COLO829 (cell line): ENCODE measurements around the gene CHCHD3.
"Not testable (repeated sequence)": the region's sequence is repeated elsewhere in the genome, so short reads cannot be mapped to it uniquely, and the experiment has no call there.

Experiments used
- DNase-seq: peaks from one replicate; pipeline ENCODE4 v3.0.0; 2012; ENCODE audit warnings: low spot score

Gene CHCHD3

DNA sequence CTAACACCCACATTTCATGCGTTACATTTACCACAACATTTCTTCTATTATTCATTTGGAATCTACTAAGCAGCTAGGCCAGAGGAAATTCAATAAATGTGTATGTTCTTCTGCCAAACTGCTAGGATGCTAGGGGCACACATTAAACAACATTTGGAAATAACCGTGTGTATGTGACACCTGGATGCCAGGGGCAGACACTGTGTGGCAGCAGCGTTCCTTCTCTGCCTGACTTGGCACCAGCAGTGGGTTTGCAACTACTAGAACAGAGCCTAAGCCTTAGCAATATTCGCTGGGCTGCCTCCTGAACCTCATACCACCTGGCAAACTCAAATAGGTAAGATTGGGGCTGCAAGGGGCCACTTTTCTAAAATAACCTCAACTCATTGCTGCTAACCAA lies 182.1 kb downstream of the CHCHD3 start:
- no peak for DNase-seq

DNA sequence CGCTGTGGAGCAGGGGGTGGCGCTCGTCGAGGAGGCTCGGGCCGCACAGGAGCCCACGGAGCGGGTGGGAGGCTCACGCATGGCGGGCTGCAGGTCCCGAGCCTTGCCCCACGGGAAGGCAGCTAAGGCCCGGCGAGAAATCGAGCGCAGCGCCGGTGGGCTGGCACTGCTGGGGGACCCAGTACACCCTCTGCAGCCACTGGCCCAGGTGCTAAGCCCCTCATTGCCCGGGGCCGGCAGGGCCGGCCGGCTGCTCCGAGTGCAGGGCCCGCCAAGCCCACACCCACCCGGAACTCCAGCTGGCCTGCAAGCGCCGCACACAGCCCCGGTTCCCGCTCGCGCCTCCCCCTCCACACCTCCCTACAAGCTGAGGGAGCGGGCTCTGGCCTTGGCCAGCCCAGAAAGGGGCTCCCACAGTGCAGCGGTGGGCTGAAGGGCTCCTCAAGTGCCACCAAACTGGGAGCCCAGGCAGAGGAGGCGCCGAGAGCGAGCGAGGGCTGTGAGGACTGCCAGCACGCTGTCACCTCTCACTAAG lies 183.2 kb downstream of the CHCHD3 start:
- not testable (repeated sequence) for DNase-seq

DNA sequence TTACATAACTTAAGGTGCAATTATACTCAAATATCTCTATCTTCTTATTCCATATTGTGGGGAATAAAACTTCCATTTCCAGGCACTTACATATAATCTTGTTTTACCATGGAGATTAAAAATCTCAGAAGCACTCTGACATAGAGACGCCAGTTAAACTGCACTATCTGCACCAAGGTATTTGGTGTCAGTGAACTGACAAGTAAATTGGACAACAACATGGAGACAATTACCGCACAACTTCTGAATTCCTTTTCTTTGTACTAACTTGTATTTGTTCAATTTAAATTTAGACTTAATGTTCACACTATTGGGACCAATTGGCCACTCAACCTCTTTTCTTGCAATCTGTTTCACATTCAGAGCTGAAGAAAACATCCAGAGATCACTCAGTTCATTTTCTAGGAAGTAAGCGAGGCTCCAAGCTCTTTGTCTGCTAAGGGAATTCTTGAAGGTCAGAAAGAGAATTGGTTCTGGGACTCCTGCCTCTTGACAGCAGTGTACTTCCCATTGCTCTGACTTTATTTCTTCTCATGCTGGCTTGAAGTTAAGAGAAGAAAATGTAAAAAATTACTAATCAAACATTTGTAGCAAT lies 184.7 kb downstream of the CHCHD3 start:
- DNase-seq, result no peak

DNA sequence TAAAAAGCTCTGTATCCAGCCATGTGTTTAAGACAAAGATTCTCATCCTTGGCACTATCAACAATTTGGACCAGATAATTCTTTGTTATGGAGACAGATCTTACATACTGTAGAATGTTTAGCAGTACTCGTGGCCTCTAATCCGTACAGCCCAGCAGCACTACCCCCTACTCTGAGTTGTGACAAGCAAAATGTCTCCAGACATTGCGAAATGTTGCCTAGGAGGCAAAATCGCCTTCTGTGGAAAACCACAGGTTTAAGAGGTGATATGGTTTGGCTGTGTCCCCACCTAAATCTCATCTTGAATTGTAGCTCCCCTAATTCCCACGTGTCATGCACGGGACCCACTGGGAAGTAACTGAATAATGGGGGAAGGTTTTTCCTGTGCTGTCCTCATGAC lies 186.7 kb downstream of the CHCHD3 start:
- DNase-seq, result no peak

DNA sequence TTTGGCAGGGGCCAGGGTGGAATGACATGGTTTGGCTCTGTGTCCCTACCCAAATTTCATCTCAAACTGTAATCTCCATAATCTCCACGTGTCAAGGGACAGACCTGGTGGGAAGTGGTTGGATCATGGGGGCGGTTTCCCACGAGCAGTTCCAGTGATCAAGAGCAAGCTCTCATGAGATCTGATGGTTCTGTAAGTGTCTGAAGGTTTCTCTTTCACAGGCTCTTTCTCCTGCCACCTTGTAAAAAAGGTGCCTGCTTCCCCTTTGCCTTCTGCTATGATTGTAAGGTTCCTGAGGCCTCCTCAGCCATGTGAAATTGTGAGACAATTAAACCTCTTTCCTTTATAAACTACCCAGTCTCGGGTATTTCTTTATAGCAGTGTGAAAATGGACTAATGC lies 188.3 kb downstream of the CHCHD3 start:
- DNase-seq, result no peak

DNA sequence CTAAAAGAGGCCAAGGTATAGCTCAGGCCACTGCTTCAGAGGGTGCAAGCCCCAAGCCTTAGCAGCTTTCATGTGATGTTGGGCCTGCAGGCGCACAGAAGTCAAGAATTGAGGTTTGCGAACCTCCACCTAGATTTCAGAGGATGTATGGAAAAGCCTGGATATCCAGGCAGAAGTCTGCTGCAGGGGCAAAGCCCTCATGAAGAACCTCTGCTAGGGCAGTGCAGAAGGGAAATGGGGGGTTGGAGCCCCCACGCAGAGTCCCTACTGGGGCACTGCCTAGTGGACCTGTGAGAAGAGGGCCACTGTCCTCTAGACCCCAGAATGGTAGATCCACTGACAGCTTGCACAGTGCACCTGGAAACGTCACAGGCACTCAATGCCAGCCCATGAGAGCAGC lies 189.1 kb downstream of the CHCHD3 start:
- DNase-seq, result not testable (repeated sequence)

DNA sequence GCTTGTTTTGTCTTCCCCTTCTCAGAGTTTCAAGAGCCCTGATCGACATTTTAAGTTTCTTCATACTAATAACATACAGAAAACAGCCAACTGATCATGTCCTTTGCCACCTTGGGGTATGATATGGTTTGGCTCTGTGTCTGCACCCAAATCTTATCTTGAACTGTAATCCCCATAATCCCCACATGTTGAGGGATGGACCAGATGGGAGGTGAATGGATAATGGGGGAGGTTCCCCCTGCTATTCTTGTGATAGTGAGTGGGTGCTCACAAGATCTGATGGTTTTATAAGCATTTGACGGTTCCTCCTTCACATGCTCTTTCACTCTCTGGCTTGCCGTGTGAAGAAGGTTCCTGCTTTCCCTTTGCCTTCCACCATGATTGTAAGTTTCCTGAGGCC lies 190.3 kb downstream of the CHCHD3 start:
- DNase-seq, result no peak

DNA sequence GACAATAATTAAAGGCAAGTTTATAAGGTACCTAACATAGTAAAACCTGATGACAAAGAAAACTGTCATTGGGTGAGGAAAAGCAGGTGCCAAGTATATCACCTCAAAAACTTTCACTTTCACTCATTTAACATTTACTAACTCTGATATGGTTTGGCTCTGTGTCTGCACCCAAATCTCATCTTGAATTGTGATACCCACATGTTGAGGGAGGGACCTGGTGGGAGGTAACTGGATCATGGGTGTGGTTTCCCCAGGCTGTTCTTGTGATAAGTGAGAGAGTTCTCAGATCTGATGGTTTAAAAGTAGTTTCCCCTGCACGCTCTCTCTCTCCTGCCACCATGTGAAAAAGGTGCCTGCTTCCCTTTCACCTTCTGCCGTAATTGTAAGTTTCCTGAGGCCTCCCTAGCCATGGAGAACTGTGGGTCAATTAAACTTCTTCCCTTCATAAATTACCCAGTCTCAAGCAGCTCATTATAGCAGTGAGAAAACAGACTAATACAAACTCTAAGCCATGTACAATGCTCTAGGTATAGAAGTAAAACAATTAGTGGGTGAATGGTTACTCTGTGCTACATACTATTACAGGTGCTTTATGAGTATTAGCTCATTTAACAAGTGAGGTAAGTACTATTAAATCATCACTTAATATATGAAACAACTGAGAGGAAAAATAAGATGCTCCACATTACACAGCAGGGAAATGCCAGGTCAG lies 199.0 kb downstream of the CHCHD3 start:
- DNase-seq, result no peak

DNA sequence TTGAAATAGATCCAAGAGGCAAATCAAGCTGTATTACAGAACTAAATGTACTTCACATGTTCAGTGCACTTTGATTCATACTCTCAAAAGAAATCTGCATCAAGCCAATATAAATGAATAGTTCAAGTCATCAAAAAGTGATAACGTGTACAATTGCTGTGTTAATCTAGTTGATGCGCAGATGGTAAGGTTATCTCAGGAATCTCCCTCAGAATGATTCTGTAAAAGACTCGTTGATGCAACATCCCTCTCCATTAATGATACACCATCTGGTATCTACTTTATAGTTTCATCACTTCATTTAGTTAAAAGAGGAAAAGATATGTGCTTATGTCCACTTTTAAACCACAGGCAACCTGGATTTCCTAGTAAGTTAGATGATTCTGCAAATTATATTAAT lies 200.6 kb downstream of the CHCHD3 start:
- DNase-seq, result no peak

DNA sequence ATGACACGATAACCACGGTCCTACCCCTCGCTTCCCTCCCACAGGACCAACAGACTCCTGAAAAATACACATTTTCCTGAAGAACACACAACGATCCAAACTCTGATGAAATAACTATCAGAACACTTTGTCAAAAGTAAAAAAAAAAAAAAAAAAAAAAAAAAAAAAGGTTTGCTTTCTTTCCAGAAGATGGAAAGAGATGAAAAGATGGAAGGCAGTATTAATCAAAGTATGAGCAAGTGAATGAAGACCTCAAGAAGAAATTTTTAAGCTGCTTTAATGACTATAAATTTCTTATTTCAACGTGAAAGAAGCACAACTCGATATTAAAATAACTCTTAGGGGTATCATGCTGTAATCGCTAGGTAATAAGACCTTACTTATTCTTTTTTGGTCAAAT lies 202.3 kb downstream of the CHCHD3 start:
- no peak for DNase-seq

DNA sequence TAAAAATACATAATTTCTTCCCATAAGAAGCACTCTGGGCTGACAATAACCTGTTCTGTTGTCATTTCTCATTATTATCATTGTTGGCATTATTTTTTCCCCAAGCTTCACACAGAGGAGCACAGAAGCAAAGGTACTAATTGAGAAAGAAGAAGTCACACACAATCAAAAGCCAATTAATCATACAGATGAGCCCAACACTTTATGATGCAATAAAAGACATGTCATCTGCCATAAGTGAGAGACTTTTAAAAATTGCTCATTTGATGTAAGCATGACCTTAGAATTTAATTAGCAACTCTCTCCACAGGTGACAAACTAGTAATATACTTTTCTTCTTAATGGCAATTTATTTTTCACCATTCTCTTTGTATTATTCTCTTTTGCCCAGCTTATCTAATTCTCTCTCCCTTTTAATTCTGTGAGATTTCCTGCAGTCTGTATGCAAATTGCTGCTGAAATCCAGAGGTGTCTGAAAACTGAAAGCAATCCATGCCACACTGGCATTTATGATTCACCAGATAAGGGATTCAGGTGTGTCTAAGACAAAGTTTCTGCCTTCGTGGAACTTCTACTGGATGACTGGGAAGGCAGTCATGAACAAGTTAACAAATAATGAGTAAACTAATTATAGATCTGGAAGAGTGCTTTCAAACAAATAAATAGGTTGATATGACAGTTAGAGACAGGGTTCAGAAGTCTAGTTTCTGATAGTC lies 203.5 kb downstream of the CHCHD3 start:
- no peak for DNase-seq

DNA sequence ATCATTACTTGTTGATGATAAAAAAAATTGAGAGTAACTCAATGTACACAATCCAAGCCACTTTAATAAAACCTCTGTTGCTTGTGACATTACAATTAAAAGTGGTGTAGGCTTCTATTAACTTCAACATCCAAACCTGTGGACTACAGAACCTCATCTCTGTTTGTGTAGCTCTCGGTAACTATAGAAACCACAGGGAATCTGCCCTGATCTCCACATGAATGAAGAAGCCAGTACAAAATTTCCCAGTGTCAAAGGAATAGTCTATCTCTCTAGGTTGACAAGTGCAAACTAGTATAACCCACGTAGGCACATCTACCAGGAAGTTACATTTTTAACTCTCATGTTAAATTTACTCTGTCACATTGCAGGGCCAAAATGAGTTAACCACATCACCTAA lies 204.3 kb downstream of the CHCHD3 start:
- no peak for DNase-seq

DNA sequence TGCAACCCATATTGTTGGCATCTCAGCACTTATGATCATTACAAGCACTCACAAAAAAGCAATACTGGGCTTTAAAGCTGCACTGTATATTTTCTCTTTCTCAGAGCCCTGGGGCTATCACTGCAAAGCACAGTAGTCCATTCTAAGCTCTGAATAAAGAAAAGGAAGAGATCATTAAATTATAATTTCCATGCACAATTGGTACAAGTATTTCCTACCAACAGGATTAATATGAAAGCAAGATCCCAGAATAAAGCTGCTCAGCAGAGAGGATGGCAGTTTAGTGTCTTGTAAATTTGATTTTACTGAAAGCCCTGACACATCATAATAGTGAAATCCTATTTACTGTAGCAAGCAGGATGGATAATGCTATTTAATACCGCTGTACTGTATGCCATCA lies 205.3 kb downstream of the CHCHD3 start:
- DNase-seq, result peak; percentile 78

DNA sequence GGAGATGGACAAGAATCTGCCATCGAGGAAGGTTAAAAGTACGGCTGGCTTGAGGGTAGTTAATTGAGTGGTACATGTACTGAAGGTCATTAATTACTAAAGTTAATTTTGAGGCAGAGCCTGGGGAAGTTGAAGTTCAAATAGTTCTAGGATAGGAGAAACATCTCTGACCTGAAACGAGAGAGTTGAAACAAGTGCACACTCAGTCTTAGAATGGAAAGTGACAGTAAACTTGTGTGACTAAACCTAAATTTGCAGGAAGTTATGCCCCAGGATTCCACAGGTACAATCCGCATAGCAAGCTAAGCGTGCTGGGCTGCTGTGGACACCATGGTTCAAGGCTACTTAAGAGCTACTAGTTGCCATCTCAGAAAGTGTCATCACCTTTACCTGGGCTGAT lies 209.9 kb downstream of the CHCHD3 start:
- DNase-seq, result no peak

DNA sequence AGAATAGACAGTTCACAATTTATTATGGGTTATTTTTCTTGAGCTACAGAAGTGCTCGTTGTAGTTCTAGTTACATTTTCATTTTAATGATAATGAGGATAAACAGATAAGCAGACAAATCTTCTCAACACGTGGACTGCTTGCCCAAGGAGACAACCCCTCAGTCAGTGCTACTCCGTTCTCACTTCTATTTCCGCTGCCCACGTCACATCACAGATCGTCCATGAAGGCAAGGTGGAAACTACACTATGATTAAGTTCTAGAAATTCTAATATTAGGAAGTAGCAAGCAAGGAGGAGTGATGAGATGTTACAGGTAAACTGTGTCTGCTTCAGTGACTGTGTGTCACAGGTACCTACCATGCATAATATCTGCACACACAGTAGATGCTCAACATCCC lies 210.5 kb downstream of the CHCHD3 start:
- no peak for DNase-seq

DNA sequence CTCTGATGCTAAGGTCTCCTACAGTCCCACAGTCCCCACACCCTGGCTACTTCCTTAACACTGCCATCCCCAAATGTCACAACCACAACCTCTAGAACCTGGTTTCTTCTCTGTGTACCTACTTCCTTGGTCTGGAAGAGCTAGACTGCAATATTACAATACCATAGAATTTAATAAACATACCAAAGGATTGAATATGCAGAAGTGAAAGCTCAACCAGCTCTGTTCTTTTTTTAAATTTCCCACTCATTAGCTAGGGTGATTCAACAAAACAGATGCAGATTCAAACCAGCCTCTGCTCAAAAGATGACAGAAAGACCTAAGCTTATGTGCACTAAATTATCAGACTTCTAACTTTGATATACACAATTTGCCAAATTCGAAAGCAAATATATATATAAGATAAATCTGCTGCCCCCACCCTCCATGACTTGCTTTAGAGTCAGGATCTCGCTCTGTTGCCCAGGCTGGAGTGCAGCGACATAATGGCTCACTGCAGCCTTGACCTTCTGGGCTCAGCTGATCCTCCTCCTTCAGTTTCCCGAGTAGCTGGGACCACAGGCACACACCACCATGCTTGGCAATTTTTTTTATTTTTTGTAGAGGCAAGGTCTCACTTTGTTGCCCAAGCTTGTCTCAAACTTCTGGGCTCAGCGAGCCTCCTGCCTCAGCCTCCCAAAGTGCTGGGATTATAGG lies 212.6 kb downstream of the CHCHD3 start:
- no peak for DNase-seq

DNA sequence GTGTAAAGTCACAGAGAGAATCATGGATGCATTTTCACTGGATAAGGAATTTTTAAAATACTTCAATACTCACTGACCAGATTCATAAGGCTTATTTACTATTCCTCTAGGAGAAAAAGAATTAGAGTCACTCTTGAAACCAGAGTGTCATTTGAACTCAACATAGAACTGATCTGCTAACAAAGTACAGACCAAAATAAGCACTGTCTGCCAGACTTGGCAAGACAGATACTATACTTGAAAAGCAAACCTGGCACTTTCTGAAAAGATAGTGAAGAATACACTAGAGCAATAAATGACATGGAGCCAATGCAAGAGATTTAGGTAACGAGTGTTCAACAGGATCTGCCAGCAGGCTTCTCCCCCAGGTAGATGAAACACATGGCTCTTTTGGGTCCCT lies 215.3 kb downstream of the CHCHD3 start:
- no peak for DNase-seq

DNA sequence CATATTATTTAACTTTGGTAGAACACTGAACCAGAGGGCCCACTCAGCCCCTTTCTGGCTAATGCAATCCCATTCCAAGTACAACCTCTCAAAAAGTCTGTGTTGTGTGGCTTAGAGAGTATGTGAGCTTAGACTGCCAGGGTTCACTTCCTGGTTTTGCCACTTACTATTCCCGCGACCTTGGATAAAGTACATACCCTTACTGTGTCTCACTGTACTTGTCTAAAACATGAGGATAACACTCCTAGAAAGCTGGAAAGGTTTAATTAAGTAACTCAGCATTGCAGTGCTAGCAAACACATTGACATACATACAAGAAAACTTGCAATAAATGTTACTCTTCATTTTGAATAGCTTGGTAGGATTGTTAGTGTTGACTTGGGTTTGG lies 215.8 kb downstream of the CHCHD3 start:
- DNase-seq, result no peak

DNA sequence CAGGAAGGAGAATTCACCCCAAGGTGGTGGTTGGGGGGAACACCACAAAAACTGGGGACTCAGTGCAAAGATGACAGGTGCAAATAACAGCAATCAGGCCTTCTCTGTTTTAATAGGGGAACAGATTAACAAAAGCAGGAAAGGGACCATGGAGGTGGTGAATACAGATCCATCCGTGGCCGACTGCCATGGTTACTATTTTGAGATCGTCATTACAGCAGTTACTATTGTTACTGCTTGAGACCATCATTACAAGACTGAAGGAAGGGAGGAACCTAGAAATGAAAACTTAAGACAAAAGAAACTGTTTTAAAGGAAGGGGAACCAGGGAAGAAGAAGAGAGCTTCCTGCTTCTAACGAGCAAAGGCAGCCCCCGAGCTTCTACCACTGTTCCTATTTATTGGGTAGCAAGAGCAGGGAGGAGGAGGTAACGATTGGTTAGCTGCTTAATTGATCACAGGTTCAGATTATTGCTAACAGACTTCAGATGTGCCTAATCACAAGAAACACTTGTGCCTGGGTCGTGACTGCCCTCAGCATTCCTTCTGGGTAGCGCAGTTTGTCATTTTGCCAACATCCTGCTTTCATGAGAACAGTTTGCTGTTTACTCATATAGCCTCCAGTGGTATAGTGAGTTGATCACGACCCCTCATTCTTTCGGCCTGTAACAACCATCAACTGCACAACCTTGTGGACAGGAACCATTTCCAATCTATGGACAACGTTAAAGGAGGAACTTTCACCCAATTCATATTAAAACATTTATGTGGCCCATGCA lies 216.3 kb downstream of the CHCHD3 start:
- no peak for DNase-seq

DNA sequence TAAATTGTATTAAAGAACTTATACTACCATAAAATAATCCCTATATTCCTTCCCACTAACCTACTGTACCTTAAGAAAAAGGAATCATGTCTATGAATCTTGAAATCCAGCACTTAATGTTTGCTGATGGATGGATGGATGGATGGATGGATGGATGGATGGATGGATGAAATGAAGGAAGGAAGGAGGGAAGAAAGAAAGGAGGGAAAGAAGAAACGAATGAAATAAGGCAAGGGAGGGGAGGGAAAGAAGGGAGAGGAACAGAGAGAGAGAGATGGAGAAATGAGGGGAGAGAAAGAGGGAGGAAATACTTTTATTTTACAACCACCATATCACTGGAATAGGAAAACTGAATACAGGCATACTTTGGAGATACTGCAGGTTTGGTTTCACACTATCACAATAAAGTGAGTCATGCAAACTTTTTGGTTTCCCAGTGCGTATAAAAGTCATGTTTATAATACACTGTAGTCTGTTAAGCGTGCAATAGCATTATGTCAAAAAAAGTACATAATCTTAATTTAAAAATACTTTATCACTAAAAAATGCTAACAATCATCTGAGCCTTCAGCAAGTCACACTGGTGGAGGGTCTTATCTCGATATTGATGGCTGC lies 219.8 kb downstream of the CHCHD3 start:
- no peak for DNase-seq

DNA sequence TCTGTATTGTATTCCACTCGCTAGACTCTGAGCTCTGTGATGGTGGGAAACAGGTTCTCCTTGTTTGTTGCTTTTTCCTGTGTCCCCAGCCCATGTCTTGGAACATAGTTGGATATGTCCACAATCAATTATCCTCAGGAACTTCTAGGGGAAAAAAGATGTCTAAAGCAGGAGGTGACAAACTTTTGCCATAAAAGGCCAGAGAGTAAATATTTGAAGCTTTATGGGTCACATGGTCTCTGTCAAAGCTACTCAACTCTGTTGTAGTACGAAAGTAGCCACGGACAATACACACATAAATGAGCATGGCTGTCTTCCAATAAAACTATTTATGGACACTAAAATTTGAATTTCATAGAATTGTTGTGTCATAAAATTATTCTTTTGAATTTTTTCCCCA lies 220.5 kb downstream of the CHCHD3 start:
- DNase-seq, result no peak
